Suppressor macrophage treated with lipopolysaccharide for 1 hour (primary cell): ENCODE data around the gene SIX1.

ENCODE experiments used
- DNase-seq, 3 donors: peaks; one replicate each; pipeline ENCODE4 v3.0.0-alpha.2; 2020 to 2022

Gene SIX1

DNA sequence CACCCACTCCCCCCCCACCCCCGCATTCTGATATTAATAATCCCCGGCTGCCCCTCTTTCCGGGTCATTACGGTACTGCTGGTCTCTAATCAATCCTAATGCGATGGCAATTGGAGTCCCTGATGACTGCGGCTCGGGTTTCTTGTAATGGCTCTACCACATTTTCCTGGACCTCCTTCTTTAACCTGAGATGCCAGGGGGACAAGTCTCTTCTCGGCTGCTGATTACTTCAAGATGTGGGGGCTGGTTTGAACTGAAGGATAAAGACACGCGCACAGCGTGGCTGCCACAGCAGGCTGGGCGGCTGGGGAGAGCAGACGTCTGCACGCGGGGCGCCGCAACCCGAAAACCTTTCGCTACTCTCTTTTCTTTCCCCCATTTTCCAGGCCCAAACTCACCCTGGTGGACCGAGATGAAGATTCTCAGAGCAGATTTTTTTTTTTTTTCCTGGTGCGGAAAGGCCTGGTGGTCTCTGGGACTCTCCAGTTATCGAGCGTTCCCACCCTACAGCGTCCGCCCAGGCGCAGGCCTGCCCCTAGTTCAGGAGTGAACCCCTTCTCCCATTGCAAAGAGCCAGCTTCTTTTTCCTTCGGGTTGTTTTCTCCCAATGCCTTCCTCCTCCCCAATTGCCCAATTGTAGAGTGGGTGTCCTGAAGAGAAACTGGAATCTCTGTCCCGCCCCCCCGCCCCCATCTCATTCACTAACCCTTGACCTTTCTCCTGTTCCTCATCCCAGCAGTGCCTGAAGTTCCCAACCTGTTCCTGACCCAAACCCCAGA lies 6.0 kb upstream of the SIX1 start:
- DNase-seq: peak; percentile 38 to 50 (median 38)

- no peak for DNase-seq
Measured at GRCh38 chr14:60654334-60654821, 5.1 kb upstream of the SIX1 start.

- no peak for DNase-seq
Measured at GRCh38 chr14:60653701-60654161, 4.5 kb upstream of the SIX1 start.

- no peak for DNase-seq
Measured at GRCh38 chr14:60652674-60653651, 3.7 kb upstream of the SIX1 start.

- DNase-seq: no peak
Measured at GRCh38 chr14:60651796-60652673, 2.8 kb upstream of the SIX1 start.

DNA sequence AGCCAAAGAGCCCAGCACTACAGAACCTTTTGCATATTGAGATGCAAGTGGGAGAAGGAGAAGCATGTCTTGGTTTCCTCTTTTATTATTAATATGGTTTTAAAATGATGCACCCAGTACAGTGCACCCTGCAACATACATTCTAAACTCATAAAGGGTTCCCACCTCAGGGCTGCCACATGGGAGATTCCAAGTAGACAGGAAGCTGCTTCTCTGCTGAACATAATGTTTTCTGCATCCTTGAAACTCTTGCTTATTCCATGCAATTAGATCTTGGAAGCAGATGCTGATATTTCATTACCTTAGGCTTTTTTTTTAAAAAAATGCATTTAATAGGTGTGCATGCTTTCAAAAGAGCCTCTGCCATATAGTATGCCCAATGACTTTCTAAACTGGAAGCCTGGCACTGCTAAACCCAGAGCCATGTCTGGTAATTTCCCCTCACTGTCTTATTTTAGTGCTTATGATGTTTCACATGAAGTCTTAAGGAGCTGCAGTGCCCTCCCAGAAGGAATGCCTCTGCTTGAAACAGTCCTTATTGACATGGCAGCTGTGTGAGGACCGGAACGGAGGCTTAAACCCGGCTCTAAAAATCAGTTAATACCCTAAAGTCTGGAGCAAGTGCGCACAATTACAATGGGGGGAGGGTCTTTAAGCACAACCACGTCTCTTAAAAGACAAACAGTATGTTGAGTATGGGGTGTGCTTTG lies 2.0 kb upstream of the SIX1 start:
- no peak for DNase-seq

DNA sequence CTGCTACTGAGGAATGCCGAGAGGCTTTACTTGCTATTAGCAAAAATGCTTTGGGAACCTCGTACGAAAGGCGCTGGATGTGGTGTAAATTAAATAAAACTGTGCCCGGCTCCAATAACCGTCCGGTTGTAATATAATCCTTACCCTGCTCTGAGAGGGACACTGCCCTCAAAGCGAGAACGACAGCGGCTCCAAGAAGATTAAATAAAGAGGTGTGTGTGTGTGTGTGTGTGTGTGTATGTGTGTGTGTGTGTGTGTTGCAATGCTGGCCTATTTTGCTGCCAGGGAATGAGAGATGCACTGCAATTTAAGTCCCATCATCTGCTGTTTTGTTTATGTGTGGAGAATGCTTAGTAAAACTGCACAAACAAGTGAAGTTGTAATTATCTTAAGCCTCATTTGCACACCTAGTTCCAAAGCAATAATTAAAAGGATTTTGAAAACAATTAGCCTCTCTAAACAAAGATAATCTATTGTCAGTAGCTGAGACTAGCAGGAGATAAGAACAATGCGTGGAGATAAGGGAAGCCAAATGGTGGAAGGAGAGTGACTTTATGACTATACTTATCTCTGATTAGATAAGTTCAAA lies 1.2 kb upstream of the SIX1 start:
- DNase-seq: no peak

DNA sequence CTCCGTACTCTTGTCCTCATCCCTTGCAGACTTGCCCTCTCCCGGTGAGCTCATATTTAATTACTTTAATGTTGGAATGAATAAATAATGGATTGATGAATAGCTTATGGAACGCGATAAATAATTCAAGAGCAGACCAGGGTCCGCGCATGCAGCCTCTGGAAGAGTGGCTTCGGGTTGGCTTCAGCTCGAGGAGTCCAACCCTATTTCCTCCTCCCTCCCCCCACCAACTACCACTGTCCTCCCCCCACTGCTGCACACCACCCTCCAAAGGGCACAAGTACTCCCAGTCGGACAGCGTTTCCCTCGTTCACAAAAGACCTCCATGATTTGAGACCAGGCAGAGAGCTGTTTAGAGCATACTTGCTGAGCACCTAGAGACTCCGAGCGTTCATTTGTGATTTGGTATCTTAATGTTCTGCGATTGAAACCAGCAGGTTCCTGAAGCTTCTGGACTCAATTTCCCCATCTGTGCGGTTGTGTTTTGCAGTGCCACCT lies 647 bp upstream of the SIX1 start:
- no peak for DNase-seq

GRCh38 chr14:60648249-60648933 lies 886 bp downstream of the SIX1 start:
- peak in 1 of 3 donors; percentile 57 for DNase-seq

DNA sequence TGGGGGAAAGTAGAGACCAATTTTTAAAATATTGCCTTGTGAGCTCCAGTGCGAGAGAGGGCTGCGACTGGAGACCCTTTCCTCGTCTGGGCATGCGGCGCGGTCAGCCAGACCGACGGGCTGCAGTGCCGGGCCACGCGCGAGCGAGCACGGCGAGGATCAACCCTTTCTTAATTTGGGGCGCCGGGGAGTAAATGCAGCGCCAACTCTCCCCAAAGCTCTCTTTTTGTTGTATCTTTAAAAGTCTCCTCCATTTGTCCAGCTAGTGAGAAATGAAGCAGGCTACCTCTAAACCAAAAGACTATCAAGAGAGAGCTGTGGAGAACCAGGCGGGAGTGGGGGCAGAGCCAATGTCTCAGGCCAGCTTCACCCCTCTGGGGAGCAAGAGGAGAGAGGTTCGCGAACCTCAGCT lies 1.4 kb downstream of the SIX1 start:
- DNase-seq: no peak

DNA sequence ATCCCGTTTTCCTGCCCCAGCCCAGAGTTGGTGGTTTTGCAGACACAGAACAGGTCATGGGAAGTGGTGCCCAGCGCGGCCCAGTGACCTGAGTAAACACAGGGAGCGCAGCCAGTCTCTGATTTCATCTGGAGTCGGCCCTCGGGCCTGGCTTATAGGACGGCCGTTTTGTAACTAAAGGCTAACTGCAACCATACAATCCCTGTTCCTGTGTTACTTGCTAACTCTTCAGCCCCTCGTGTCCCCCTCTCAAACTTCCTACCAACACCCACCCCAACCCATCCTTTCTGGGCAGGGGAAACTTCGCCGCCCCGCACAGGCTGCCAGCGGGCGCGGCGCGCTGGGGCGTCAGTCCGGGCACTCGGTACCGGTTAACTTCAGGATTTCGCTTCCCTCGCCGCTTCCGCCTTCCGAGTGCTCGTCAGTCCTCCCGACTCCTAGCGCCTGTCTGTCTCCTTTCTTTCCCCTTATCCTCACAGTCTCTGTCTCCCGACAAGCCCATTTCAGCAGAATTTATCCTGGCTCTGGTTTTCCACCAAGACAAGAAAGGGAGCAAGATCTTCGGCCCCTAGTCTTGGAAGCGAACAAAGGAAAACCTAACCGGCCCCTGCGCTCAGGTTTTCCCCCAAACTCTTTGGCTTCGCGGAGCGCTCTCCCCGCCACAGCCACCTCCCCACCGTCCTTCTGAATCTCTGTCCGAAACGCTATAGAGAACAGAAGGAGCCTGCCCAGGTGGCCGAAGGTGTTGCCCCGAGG lies 2.0 kb downstream of the SIX1 start:
- DNase-seq: peak; percentile 60 to 76 (median 67)

DNA sequence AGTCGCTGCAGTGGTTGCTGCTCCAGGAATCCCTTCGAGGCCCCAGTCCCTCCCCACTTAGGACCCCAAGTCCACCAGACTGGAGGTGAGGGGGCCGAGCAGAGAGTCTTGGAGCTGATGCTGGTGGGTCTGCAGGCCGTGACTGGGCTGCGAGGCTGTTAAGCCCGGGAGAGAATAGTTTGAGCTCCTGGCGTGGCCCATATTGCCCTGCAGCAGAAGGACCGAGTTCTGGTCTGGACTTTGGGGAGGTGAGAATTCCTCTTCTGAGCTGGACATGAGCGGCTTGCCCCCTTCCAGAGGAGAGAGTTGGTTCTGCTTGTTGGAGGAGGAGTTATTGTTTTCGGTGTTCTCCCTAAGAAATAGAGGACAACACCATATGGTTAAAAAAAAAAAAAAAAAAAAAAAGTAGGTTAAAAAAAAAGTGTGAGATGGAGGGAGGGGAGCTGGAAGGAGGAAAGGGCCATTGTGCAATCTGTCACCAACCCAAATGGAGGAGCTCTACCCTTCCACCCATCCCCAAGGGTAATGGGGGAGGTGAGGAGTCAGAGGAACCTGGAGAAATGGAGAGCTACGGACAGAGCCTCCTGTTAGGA lies 3.0 kb downstream of the SIX1 start:
- DNase-seq: no peak

GRCh38 chr14:60645126-60645741 lies 4.0 kb downstream of the SIX1 start:
- DNase-seq: peak in 2 of 3 donors; percentile 33 to 62

GRCh38 chr14:60644666-60645065 lies 4.6 kb downstream of the SIX1 start:
- DNase-seq: no peak

DNA sequence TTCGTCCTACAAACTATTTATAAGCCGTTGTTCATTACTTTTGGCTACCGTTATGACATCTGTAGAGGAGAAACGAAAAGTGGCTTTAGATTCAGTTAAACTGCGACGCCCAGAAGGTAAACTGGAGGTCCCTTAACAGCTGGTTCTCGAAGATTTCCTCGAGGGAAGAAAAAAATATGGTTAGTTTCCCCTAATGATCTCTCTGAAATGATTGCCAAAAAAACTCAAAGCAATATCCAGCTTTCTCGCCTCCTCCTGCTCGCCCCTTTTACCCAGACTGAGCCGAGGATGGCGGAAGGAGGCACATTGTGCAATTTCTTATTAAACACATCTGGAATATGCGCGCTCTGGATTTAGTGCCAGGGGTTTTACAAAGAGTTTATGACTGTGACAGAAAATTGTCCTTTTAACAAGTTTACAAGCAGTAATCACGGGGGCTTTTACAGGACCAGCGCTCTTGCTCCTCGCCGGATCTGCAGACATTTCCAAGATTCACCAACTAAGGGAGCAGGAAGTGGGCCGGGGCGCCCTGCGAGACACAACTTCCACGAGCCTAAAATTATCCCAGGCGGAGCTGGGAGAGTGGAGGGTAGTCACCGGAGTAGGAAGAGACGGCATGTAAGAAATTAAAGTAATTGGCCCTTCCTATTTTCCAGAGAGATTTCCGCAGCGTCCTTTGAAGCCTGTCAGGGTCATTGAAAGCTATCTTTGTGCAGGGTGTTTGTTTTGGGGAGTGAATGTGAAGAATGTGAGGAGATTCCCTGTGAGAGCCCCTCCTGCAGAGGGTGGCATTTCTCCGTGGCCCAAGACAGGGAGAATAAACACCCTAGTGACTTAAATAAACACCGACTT lies 5.6 kb downstream of the SIX1 start:
- DNase-seq: no peak

DNA sequence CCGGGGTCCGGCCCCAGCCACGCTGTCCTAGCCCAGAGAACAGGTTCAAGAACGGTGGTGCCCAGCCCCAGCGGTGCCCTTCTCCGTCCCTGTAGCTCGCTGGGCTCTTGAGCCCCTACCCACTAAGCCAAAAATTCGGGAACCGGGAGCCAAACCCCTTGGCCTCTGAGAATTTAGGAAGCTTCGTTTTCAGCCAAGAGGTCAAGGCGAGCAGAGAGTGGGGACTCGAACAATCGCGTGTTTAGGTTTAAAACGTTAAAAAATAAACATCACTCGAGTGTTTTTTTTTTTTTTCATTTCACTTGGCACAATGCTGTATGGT lies 6.2 kb downstream of the SIX1 start:
- no peak for DNase-seq

GRCh38 chr14:60642270-60643140 lies 6.8 kb downstream of the SIX1 start:
- DNase-seq: no peak
